NCI-H1694 treated with DMSO at 0.1 percent for 48 hours (cell line): Measurements from ENCODE around the gene SOD1.
"Not testable (repeated sequence)": the region's sequence is repeated elsewhere in the genome, so short reads cannot be mapped to it uniquely, and the experiment has no call there.

Experiments used
- DNase-seq: peaks from one replicate; lab custom pipeline; 2025; lab: John Stamatoyannopoulos, UW

SOD1 gene

GRCh38 chr21:31659536-31660258, at the start of gene SOD1:
SOD1 (plus strand) TSS chr21:31659693; CDS start chr21:31659770, 77 bp downstream.
- DNase-seq = peak; percentile 93

- DNase-seq = no peak
Measured at GRCh38 chr21:31611445-31611844, 48.0 kb upstream of the SOD1 start.

GRCh38 chr21:31612894-31613785, 46.4 kb upstream of the SOD1 start:
- no peak for DNase-seq

- DNase-seq = no peak
Measured at GRCh38 chr21:31614705-31615104, 44.8 kb upstream of the SOD1 start.

GRCh38 chr21:31616216-31616615, 43.3 kb upstream of the SOD1 start:
- no peak for DNase-seq

GRCh38 chr21:31618696-31619430, 40.6 kb upstream of the SOD1 start:
- no peak for DNase-seq

GRCh38 chr21:31622397-31622796, 37.1 kb upstream of the SOD1 start:
- no peak for DNase-seq

- DNase-seq = no peak
Measured at GRCh38 chr21:31623664-31624063, 35.8 kb upstream of the SOD1 start.

- DNase-seq = no peak
Measured at GRCh38 chr21:31624181-31624580, 35.3 kb upstream of the SOD1 start.

- DNase-seq = no peak
Measured at GRCh38 chr21:31624961-31625491, 34.5 kb upstream of the SOD1 start.

- DNase-seq = peak; percentile 92
Measured at GRCh38 chr21:31629972-31630711, 29.4 kb upstream of the SOD1 start.

GRCh38 chr21:31631881-31632280, 27.6 kb upstream of the SOD1 start:
- DNase-seq = not testable (repeated sequence)

GRCh38 chr21:31634993-31635392, 24.5 kb upstream of the SOD1 start:
- DNase-seq = no peak

- no peak for DNase-seq
Measured at GRCh38 chr21:31636874-31637273, 22.6 kb upstream of the SOD1 start.

GRCh38 chr21:31641416-31641922, 18.0 kb upstream of the SOD1 start:
- no peak for DNase-seq

- no peak for DNase-seq
Measured at GRCh38 chr21:31644643-31645042, 14.8 kb upstream of the SOD1 start.

- no peak for DNase-seq
Measured at GRCh38 chr21:31647650-31648049, 11.8 kb upstream of the SOD1 start.

- no peak for DNase-seq
Measured at GRCh38 chr21:31650930-31651329, 8.6 kb upstream of the SOD1 start.

GRCh38 chr21:31651491-31651890, 8.0 kb upstream of the SOD1 start:
- not testable (repeated sequence) for DNase-seq

GRCh38 chr21:31654340-31654739, 5.2 kb upstream of the SOD1 start:
- no peak for DNase-seq
